ENCODE results near the gene POLE2.

- TF ChIP-seq CTCF (conservative IDR thresholded peaks at IDR 0.05 in 1 of 2, IDR thresholded peaks at IDR 0.05 in 1 of 2; ENCODE audit: low read depth in 1 of 2, low read length in 2 of 2), result peak; percentile 33 to 36
- TF ChIP-seq EZH2 (IDR thresholded peaks at IDR 0.05; ENCODE audit: low read length, missing control alignments), result no peak
Observed at GRCh38 chr14:49620182-49621113, 67.6 kb downstream of the POLE2 start, which contains the start of the genes MGAT2 and RPL36AL.
